Suprapubic skin (tissue), 4 donors: ENCODE results near the gene MTHFSD. TPM values are rescaled to one million over a fixed set of nuclear protein-coding genes. Genes with fewer than 3 reads are reported as not detected.

Experiments used
- DNase-seq, 2 donors: peaks; one replicate each; pipeline ENCODE4 v3.0.0-alpha.2; 2019; ENCODE audit warnings: low spot score in 2 of 2
- H3K27ac ChIP-seq: fragments of 200-600 bp; sonication (generic); one replicate; pipeline ENCODE4 v1.5.1; 2019
- H3K27me3 ChIP-seq: fragments of 200-600 bp; sonication (generic); one replicate; pipeline ENCODE4 v1.5.1; 2019
- H3K36me3 ChIP-seq: fragments of 200-600 bp; sonication (generic); one replicate; pipeline ENCODE4 v1.5.1; 2019
- H3K4me1 ChIP-seq: fragments of 200-600 bp; sonication (generic); one replicate; pipeline ENCODE4 v1.5.1; 2019
- H3K4me3 ChIP-seq: fragments of 200-600 bp; sonication (generic); one replicate; pipeline ENCODE4 v1.5.1; 2019; ENCODE audit warnings: mild to moderate bottlenecking
- H3K9me3 ChIP-seq: fragments of 200-600 bp; sonication (generic); one replicate; pipeline ENCODE4 v1.5.1; 2019
- CTCF ChIP-seq, 2 donors: fragments of 200-600 bp in 1 of 2; fragments of 450-650 bp in 1 of 2; sonication (generic) in 1 of 2; IDR thresholded peaks; one replicate each; pipeline ENCODE4 v1.5.1; 2016 to 2019; ENCODE audit warnings: antibody characterized with exemption in 2 of 2, mild to moderate bottlenecking in 1 of 2, moderate library complexity in 1 of 2
- EP300 ChIP-seq: sonication (generic); formaldehyde crosslinking; IDR thresholded peaks from one replicate; pipeline ENCODE4 v1.6.1; 2017; ENCODE audit warnings: antibody characterized with exemption
- POLR2A ChIP-seq, 2 donors: fragments of 450-650 bp; IDR thresholded peaks; one replicate each; pipeline ENCODE4 v1.6.1; 2017; ENCODE audit warnings: antibody characterized with exemption in 2 of 2, mild to moderate bottlenecking in 2 of 2, moderate library complexity in 2 of 2
- POLR2AphosphoS5 ChIP-seq, 3 donors: sonication (generic); formaldehyde crosslinking; IDR thresholded peaks; one replicate each; pipeline ENCODE4 v1.6.1; 2017; ENCODE audit warnings: antibody characterized with exemption in 3 of 3
- WGBS: methylation state at CpG from one replicate; pipeline ENCODE4 v1.1.5; 2018; 5-methylcytosine and 5-hydroxymethylcytosine counted together
- total RNA-seq, 4 donors: library from RNA; depleted of rRNA; stranded (reverse); fragments of >200 nt; gene quantifications; one replicate each; pipeline ENCODE4 v1.1.0, GENCODE V29; 2016

MTHFSD gene
- total RNA-seq, 4 donors from 2014 or later = 12.4 to 43.4 (median 18.8) TPM

- peaks cover 68% of the 10 kb centered on the region for H3K36me3 ChIP-seq
- no peak overlapping the region for H3K4me3 ChIP-seq
- H3K27ac ChIP-seq = no peak overlapping the region
- no peaks in the 10 kb centered on the region for H3K9me3 ChIP-seq
- H3K27me3 ChIP-seq = no peaks in the 10 kb centered on the region
- no peak for TF ChIP-seq POLR2A (IDR thresholded peaks at IDR 0.05)
- TF ChIP-seq POLR2AphosphoS5 (IDR thresholded peaks at IDR 0.05) = no peak
- TF ChIP-seq CTCF (IDR thresholded peaks at IDR 0.05) = no peak
- TF ChIP-seq EP300 = no peak
- WGBS = 82% methylated on average over 19 of the region's 19 CpGs
- DNase-seq = no peak
- no peaks in the 10 kb centered on the region for H3K4me1 ChIP-seq
Observed at GRCh38 chr16:86545954-86546637, 8.9 kb downstream of the MTHFSD start.

GRCh38 chr16:86545481-86545880 lies 9.6 kb downstream of the MTHFSD start:
- Histone ChIP-seq H3K27me3 (no peaks in the 10 kb centered on the region), H3K9me3 (no peaks in the 10 kb centered on the region), H3K36me3 (peaks cover 69% of the 10 kb centered on the region), H3K4me3 (no peak overlapping the region), H3K4me1 (no peaks in the 10 kb centered on the region), H3K27ac (no peak overlapping the region)
- DNase-seq = no peak
- no peak for TF ChIP-seq POLR2A (IDR thresholded peaks at IDR 0.05)
- TF ChIP-seq CTCF (IDR thresholded peaks at IDR 0.05) = no peak
- TF ChIP-seq EP300 = no peak
- TF ChIP-seq POLR2AphosphoS5 (IDR thresholded peaks at IDR 0.05) = no peak
- WGBS = 88% methylated on average over 10 of the region's 12 CpGs

GRCh38 chr16:86542756-86543750 lies 12.0 kb downstream of the MTHFSD start:
- peaks cover 79% of the 10 kb centered on the region for H3K36me3 ChIP-seq
- no peaks in the 10 kb centered on the region for H3K4me1 ChIP-seq
- TF ChIP-seq CTCF (IDR thresholded peaks at IDR 0.05) (no peak), POLR2A (IDR thresholded peaks at IDR 0.05) (no peak), EP300 (no peak), POLR2AphosphoS5 (IDR thresholded peaks at IDR 0.05) (no peak)
- H3K4me3 ChIP-seq = no peak overlapping the region
- 88% methylated on average over 21 of the region's 21 CpGs for WGBS
- no peaks in the 10 kb centered on the region for H3K9me3 ChIP-seq
- H3K27ac ChIP-seq = no peak overlapping the region
- H3K27me3 ChIP-seq = no peaks in the 10 kb centered on the region
- DNase-seq = no peak

GRCh38 chr16:86541560-86541959 lies 13.5 kb downstream of the MTHFSD start:
- Histone ChIP-seq H3K36me3 (peaks cover 86% of the 10 kb centered on the region), H3K27me3 (no peaks in the 10 kb centered on the region)
- 96% methylated on average over 6 of the region's 11 CpGs for WGBS

More at GRCh38 chr16:86541560-86541959, 13.5 kb downstream of the MTHFSD start:
- Histone ChIP-seq H3K27ac (no peak overlapping the region), H3K9me3 (no peaks in the 10 kb centered on the region), H3K4me1 (no peaks in the 10 kb centered on the region), H3K4me3 (no peak overlapping the region)
- no peak for DNase-seq
- TF ChIP-seq CTCF (IDR thresholded peaks at IDR 0.05) (no peak), EP300 (no peak), POLR2A (IDR thresholded peaks at IDR 0.05) (no peak), POLR2AphosphoS5 (IDR thresholded peaks at IDR 0.05) (no peak)
